Keratinocyte (primary cell): Measurements from ENCODE around the gene CDHR3. TPM values are rescaled to one million over a fixed set of nuclear protein-coding genes. Genes with fewer than 3 reads are reported as not detected.

Source experiments
- DNase-seq: peaks from one replicate; pipeline ENCODE4 v3.0.0-alpha.2; 2011; ENCODE audit warnings: low read depth, missing footprints, low spot score
- FAIRE-seq: peaks from 2 replicates; lab custom pipeline; 2011; peaks lifted over from hg19 to GRCh38; lab: Jason Lieb, UNC
- H2AFZ ChIP-seq: 2 replicates; pipeline ENCODE4 v1.6.0; 2012; ENCODE audit warnings: low read length, control low read depth, inconsistent platforms; ENCODE audit not compliant: control insufficient read depth
- H3K27ac ChIP-seq: 2 replicates; pipeline ENCODE4 v1.5.1; 2011; ENCODE audit warnings: low read length; ENCODE audit not compliant: control insufficient read depth, insufficient read depth
- H3K27me3 ChIP-seq: 3 replicates; pipeline ENCODE4 v1.6.0; 2011; ENCODE audit warnings: low read length; ENCODE audit not compliant: control insufficient read depth, insufficient read depth; ENCODE audit errors: extremely low read depth
- H3K36me3 ChIP-seq, 2 experiments: 2 replicates in 1 of 2; 3 replicates in 1 of 2; pipeline ENCODE4 v1.5.1; 2011; ENCODE audit warnings: low read length in 2 of 2, mild to moderate bottlenecking in 1 of 2; ENCODE audit not compliant: control insufficient read depth in 2 of 2, insufficient read depth in 2 of 2; ENCODE audit errors: extremely low read depth in 1 of 2
- H3K4me1 ChIP-seq: 3 replicates; pipeline ENCODE4 v1.5.1; 2011; ENCODE audit warnings: low read length; ENCODE audit not compliant: control insufficient read depth, insufficient read depth; ENCODE audit errors: extremely low read depth
- H3K4me2 ChIP-seq: 3 replicates; pipeline ENCODE4 v1.6.0; 2011; ENCODE audit warnings: low read depth, low read length; ENCODE audit not compliant: control insufficient read depth, insufficient read depth; ENCODE audit errors: extremely low read depth
- H3K4me3 ChIP-seq, 3 experiments: fragments of 200-600 bp in 1 of 3; sonication (generic) in 1 of 3; 2 replicates in 2 of 3; 3 replicates in 1 of 3; pipeline ENCODE4 v1.5.1; 2011 to 2016; ENCODE audit warnings: low read length in 3 of 3, mild to moderate bottlenecking in 3 of 3, control low read depth in 2 of 3, inconsistent platforms in 1 of 3, low read depth in 1 of 3, mixed read lengths in 1 of 3, mixed run types in 1 of 3, moderate library complexity in 1 of 3; ENCODE audit not compliant: control insufficient read depth in 2 of 3, insufficient read depth in 2 of 3; ENCODE audit errors: extremely low read depth in 1 of 3
- H3K79me2 ChIP-seq: 2 replicates; pipeline ENCODE4 v1.6.0; 2012; ENCODE audit warnings: low read length; ENCODE audit not compliant: control insufficient read depth, insufficient read depth
- H3K9ac ChIP-seq: 3 replicates; pipeline ENCODE4 v1.6.0; 2011; ENCODE audit warnings: low read length; ENCODE audit not compliant: control insufficient read depth, insufficient read depth; ENCODE audit errors: extremely low read depth
- H3K9me1 ChIP-seq: 3 replicates; pipeline ENCODE4 v1.6.0; 2011; ENCODE audit warnings: low read length; ENCODE audit not compliant: control insufficient read depth, insufficient read depth; ENCODE audit errors: extremely low read depth
- H3K9me3 ChIP-seq: 2 replicates; pipeline ENCODE4 v1.5.1; 2012; ENCODE audit warnings: low read depth, low read length; ENCODE audit not compliant: control insufficient read depth
- H4K20me1 ChIP-seq: 3 replicates; pipeline ENCODE4 v1.6.0; 2011; ENCODE audit warnings: low read length; ENCODE audit not compliant: control insufficient read depth, insufficient read depth; ENCODE audit errors: extremely low read depth
- EZH2 ChIP-seq: IDR thresholded peaks from one replicate; pipeline ENCODE4 v1.6.1; 2012; ENCODE audit warnings: inconsistent platforms, mild to moderate bottlenecking, low read length, moderate library complexity
- dilution Hi-C: fragments of 300-500 bp; cut with MboI; formaldehyde crosslinking; loops from one replicate; pipeline ENCODE4 v1.7.0; 2020; ENCODE audit warnings: low sequenced_read_pairs; ENCODE audit not compliant: extremely low pct_ligation_motif_present
- polyA plus RNA-seq, 5 experiments: library from polyadenylated mRNA; depleted of rRNA in 3 of 5; stranded (reverse) in 3 of 5; stranded (forward) in 1 of 5; unstranded in 1 of 5; fragments of >200 nt; gene quantifications; 1 replicate in 1 of 5; 2 replicates in 3 of 5; 3 replicates in 1 of 5; pipeline versions ENCODE4 v1.2.1 to v1.2.3, GENCODE V29; 2011 to 2012; ENCODE audit warnings: missing spikeins in 2 of 5, low read depth in 1 of 5, low replicate concordance in 1 of 5
- TF ChIP-seq, protein P1 (sequence below), 3 experiments: IDR thresholded peaks in 1 of 3; conservative IDR thresholded peaks in 1 of 3; optimal IDR thresholded peaks in 1 of 3; 2 replicates in 2 of 3; 3 replicates in 1 of 3; pipeline versions ENCODE3 to v1.5.1; 2011; ENCODE audit warnings: low read length in 3 of 3, mild to moderate bottlenecking in 3 of 3, moderate library complexity in 2 of 3, control low read depth in 1 of 3, inconsistent platforms in 1 of 3; ENCODE audit not compliant: insufficient read depth in 2 of 3; ENCODE audit errors: extremely low read depth in 1 of 3

CDHR3 gene
- polyA plus RNA-seq, 1 donor (not counting 4 experiments of a cell fraction or from before 2014, with no cell fraction given) = 1.2 TPM

DNA sequence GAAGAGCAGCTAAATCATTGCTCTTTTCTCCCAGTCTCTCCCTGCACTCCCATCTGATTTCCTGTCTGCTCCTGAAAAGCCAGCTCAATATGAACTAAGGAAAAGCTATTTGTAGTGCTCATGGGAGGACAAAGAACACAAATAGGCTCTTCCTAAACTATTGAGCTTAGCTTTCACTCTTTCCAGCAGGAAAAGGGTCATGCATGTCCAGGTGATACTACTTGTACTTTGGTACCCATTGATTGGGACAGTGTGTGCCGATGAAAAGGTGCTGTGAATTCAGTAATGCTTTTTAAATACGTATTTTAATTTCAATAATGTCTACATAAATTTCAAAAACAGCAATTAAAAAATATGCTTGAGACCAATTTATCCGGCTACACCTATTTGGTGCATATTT, 49.1 kb upstream of the CDHR3 start:
- H3K4me2 ChIP-seq = no peak overlapping the region
- dilution Hi-C loops = no loop called here
- H3K9me3 ChIP-seq = no peaks in the 10 kb centered on the region
- no peaks in the 10 kb centered on the region for H4K20me1 ChIP-seq
- FAIRE-seq (no peak), DNase-seq (no peak)
- no peaks in the 10 kb centered on the region for H3K4me1 ChIP-seq
- no peaks in the 10 kb centered on the region for H3K36me3 ChIP-seq
- no peak overlapping the region for H2AFZ ChIP-seq
- H3K27me3 ChIP-seq = no peaks in the 10 kb centered on the region
- H3K9me1 ChIP-seq = no peaks in the 10 kb centered on the region
- H3K9ac ChIP-seq = no peak overlapping the region
- H3K4me3 ChIP-seq = no peak overlapping the region
- TF ChIP-seq, protein P1, sequence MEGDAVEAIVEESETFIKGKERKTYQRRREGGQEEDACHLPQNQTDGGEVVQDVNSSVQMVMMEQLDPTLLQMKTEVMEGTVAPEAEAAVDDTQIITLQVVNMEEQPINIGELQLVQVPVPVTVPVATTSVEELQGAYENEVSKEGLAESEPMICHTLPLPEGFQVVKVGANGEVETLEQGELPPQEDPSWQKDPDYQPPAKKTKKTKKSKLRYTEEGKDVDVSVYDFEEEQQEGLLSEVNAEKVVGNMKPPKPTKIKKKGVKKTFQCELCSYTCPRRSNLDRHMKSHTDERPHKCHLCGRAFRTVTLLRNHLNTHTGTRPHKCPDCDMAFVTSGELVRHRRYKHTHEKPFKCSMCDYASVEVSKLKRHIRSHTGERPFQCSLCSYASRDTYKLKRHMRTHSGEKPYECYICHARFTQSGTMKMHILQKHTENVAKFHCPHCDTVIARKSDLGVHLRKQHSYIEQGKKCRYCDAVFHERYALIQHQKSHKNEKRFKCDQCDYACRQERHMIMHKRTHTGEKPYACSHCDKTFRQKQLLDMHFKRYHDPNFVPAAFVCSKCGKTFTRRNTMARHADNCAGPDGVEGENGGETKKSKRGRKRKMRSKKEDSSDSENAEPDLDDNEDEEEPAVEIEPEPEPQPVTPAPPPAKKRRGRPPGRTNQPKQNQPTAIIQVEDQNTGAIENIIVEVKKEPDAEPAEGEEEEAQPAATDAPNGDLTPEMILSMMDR (optimal IDR thresholded peaks at IDR 0.05 in 1 of 3, IDR thresholded peaks at IDR 0.05 in 1 of 3, conservative IDR thresholded peaks at IDR 0.05 in 1 of 3; ENCODE audit: extremely low read depth in 1 of 3, insufficient read depth in 2 of 3, low read length in 3 of 3) = no peak
- TF ChIP-seq EZH2 = no peak
- no peak overlapping the region for H3K27ac ChIP-seq
- H3K79me2 ChIP-seq = no peaks in the 10 kb centered on the region

DNA sequence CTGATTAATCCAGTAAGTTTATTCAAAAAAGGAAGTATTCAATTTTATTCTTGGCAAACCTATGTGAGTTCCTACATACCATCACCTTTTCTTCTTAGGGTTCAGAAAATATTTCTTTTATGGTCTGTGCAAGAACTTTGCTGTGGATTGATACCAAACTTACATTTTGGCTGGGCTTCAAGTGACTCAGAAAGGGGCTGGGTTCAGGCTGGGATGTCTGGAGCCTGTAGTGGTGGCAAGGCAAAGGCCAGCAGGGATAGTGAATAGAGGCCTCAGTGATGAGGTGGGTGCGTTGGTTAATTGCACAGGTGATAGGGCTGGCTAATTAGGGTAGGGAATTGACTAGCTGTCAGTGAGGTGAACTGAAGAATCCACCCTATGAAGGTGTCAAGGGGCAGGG, 46.5 kb upstream of the CDHR3 start:
- H3K9ac ChIP-seq = no peak overlapping the region
- dilution Hi-C loops = no loop called here
- no peak for DNase-seq

More for the DNA sequence above, 46.5 kb upstream of the CDHR3 start:
- FAIRE-seq = no peak
- Histone ChIP-seq H3K27me3 (no peaks in the 10 kb centered on the region), H3K27ac (no peak overlapping the region), H2AFZ (no peak overlapping the region), H3K9me3 (no peaks in the 10 kb centered on the region), H3K36me3 (no peaks in the 10 kb centered on the region), H3K4me3 (no peak overlapping the region), H3K79me2 (no peaks in the 10 kb centered on the region), H4K20me1 (no peaks in the 10 kb centered on the region), H3K4me1 (no peaks in the 10 kb centered on the region), H3K4me2 (no peak overlapping the region), H3K9me1 (no peaks in the 10 kb centered on the region)
- TF ChIP-seq EZH2 = no peak
- TF ChIP-seq, protein P1 (optimal IDR thresholded peaks at IDR 0.05 in 1 of 3, IDR thresholded peaks at IDR 0.05 in 1 of 3, conservative IDR thresholded peaks at IDR 0.05 in 1 of 3; ENCODE audit: extremely low read depth in 1 of 3, insufficient read depth in 2 of 3, low read length in 3 of 3) = no peak
